ENCODE data around the gene IGFL2.

The IGFL2 gene

GRCh38 chr19:46125447-46125846 lies 22.6 kb upstream of the IGFL2 start:
- DNase-seq (ENCODE audit: low spot score): no peak
- in situ Hi-C loops (cut with MboI; ENCODE audit: low pct_unique_long_range_greater_than_20kb, low sequenced_read_pairs, unreplicated experiment): no loop called here
- TF ChIP-seq CTCF (IDR thresholded peaks at IDR 0.05; ENCODE audit: extremely low read depth, insufficient read depth, missing control alignments): no peak

- DNase-seq (ENCODE audit: low spot score): no peak
- TF ChIP-seq CTCF (IDR thresholded peaks at IDR 0.05; ENCODE audit: extremely low read depth, insufficient read depth, missing control alignments): no peak
- in situ Hi-C loops (cut with MboI; ENCODE audit: low pct_unique_long_range_greater_than_20kb, low sequenced_read_pairs, unreplicated experiment): no loop called here
These were observed 21.9 kb upstream of the IGFL2 start for GRCh38 chr19:46126086-46126580.

GRCh38 chr19:46131485-46132143 lies 16.4 kb upstream of the IGFL2 start:
- TF ChIP-seq CTCF (IDR thresholded peaks at IDR 0.05; ENCODE audit: extremely low read depth, insufficient read depth, missing control alignments): no peak
- in situ Hi-C loops (cut with MboI; ENCODE audit: low pct_unique_long_range_greater_than_20kb, low sequenced_read_pairs, unreplicated experiment): no loop called here
- no peak for DNase-seq (ENCODE audit: low spot score)

GRCh38 chr19:46132508-46133100 lies 15.4 kb upstream of the IGFL2 start:
- no peak for TF ChIP-seq CTCF (IDR thresholded peaks at IDR 0.05; ENCODE audit: extremely low read depth, insufficient read depth, missing control alignments)
- no peak for DNase-seq (ENCODE audit: low spot score)
- in situ Hi-C loops (cut with MboI; ENCODE audit: low pct_unique_long_range_greater_than_20kb, low sequenced_read_pairs, unreplicated experiment): no loop called here

GRCh38 chr19:46133101-46133627 lies 14.9 kb upstream of the IGFL2 start:
- no peak for TF ChIP-seq CTCF (IDR thresholded peaks at IDR 0.05; ENCODE audit: extremely low read depth, insufficient read depth, missing control alignments)
- DNase-seq (ENCODE audit: low spot score): no peak
- in situ Hi-C loops (cut with MboI; ENCODE audit: low pct_unique_long_range_greater_than_20kb, low sequenced_read_pairs, unreplicated experiment): no loop called here

- in situ Hi-C loops (cut with MboI; ENCODE audit: low pct_unique_long_range_greater_than_20kb, low sequenced_read_pairs, unreplicated experiment): no loop called here
- no peak for DNase-seq (ENCODE audit: low spot score)
- no peak for TF ChIP-seq CTCF (IDR thresholded peaks at IDR 0.05; ENCODE audit: extremely low read depth, insufficient read depth, missing control alignments)
These were observed 14.2 kb upstream of the IGFL2 start for GRCh38 chr19:46133777-46134241.
